Left renal pelvis (tissue), 4 donors: Measurements from ENCODE around the gene MAGI3. TPM values are rescaled to one million over a fixed set of nuclear protein-coding genes. Genes with fewer than 3 reads are reported as not detected.
"Not testable (repeated sequence)": the region's sequence is repeated elsewhere in the genome, so short reads cannot be mapped to it uniquely, and the experiment has no call there.

Experiments
- DNase-seq, 4 donors: peaks; one replicate each; pipeline ENCODE4 v3.0.0-alpha.2; 2013; ENCODE audit warnings: low read depth in 4 of 4, low spot score in 3 of 4
- polyA plus RNA-seq, 4 donors: library from polyadenylated mRNA; unstranded; fragments of 120-200 nt; gene quantifications; one replicate each; pipeline ENCODE4 v1.2.1, GENCODE V29; 2013; ENCODE audit not compliant: insufficient read length in 4 of 4

The MAGI3 gene
- polyA plus RNA-seq, 4 donors = 15.3 to 26.9 (median 24.2) TPM

GRCh38 chr1:113676524-113676923 lies 286.2 kb downstream of the MAGI3 start:
- DNase-seq = no peak

DNA sequence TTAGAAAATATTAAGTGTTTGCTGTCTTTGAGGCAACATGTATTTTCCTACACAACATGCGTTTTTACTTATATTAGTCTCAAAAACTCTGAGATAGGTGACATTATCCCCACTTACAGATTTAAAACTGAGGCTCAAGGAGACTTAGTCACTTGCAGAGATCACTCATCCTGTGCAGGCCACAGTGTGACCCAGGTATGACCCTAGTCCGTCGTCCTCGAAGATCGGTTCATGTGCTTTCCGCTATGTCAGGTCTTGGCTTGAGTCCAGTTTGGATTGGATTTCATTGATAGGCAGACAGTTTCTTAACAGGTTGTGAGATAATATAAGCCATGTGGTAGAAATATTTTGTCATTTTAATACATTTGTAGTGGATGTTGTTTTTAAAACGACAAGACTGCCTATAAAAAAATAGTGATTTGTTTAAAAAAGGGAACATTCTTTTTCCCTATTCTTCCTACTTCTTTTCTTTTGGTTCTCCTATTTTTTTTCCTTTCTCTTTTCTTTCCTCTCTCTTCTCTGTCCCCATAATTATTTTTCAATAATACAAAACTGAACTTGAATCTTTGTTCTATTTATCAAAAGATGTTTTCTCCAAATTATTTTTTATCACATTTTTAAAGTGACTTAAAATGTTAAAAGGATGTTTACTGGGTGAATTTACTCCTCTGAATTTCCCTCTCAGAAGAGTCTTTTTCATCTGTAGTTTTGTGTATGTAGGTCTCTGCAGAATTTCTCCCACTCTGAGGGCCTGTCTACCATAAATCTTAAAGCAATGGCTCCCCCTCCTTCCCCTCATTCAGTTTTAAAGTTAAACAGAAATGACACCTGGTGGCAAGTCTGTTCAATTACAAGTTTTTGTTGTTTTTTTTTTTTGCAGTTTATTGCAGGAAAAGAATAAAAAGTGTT lies 287.2 kb downstream of the MAGI3 start:
- DNase-seq = peak; percentile 39 to 62 (median 48)

DNA sequence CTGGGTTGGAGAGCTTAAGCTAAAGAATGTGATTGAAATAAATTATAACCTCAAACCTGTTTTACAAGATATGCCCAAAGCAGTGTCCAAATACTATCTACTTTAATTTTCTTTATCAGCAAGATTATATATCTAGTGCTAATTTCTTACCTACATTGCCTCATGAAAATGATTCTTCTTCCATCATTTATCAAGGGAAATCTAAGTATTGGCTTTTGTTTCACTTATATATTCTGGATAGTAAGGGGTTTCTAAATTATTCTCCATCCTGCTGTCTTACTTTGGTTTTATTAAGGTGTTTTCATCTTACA lies 287.8 kb downstream of the MAGI3 start:
- DNase-seq = no peak

GRCh38 chr1:113681596-113682337 lies 291.5 kb downstream of the MAGI3 start:
- no peak for DNase-seq

- DNase-seq = no peak
Measured at GRCh38 chr1:113683384-113684152, 293.3 kb downstream of the MAGI3 start.

GRCh38 chr1:113684153-113684541 lies 293.8 kb downstream of the MAGI3 start:
- no peak for DNase-seq

- DNase-seq = no peak
Measured at GRCh38 chr1:113686891-113687618, 296.7 kb downstream of the MAGI3 start.

- no peak for DNase-seq
Measured at GRCh38 chr1:113691184-113691583, 300.9 kb downstream of the MAGI3 start.

DNA sequence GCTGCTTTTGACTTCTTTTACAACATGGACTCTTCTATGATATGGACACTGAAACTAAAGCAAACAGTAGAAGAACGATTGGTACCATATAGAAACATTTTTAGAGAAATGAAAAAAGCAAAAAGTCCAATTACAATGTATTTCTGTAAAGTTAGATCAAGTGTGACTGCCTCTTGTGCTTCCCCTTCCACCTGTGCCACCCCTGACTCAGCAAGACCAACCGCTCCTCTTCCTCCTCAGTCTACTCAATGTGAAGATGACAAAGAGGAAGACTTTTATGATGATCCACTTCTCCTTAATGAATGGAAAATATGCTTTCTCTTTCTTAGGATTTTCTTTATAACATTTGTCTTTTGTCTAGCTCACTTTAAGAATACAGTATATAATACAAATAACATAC lies 302.0 kb downstream of the MAGI3 start:
- DNase-seq = no peak

- no peak for DNase-seq
Measured at GRCh38 chr1:113692824-113693431, 302.6 kb downstream of the MAGI3 start.

DNA sequence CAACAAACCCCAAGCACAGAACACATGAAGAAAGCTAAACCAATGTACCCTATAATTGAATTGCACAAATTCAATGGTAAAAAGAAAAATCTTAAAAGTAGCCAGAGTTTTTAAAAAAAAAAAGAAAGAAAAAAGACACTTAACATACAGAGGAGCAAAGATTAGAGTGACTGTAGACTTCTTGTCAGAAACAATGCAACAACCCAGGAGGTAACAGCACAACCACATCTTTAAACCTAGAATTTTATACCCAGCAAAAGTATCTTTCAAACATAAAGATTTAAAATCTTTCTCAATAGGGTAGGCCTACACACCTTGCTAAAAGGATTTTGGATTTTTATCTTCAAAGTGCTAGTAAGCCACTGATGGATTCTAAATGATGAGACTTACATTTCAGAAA lies 304.6 kb downstream of the MAGI3 start:
- no peak for DNase-seq

- no peak for DNase-seq
Measured at GRCh38 chr1:113701429-113701828, 311.1 kb downstream of the MAGI3 start.

GRCh38 chr1:113714606-113715269 lies 324.4 kb downstream of the MAGI3 start:
- DNase-seq = no peak

- not testable (repeated sequence) for DNase-seq
Measured at GRCh38 chr1:113717506-113717905, 327.2 kb downstream of the MAGI3 start.

GRCh38 chr1:113718621-113719020 lies 328.3 kb downstream of the MAGI3 start:
- DNase-seq = not testable (repeated sequence)

GRCh38 chr1:113721010-113721409 lies 330.7 kb downstream of the MAGI3 start:
- DNase-seq = no peak

- no peak for DNase-seq
Measured at GRCh38 chr1:113732802-113733201, 342.5 kb downstream of the MAGI3 start.

GRCh38 chr1:113734357-113735055 lies 344.2 kb downstream of the MAGI3 start:
- no peak for DNase-seq
